Measurements from ENCODE around the gene PRODH2. TPM values are rescaled to one million over a fixed set of nuclear protein-coding genes. Genes with fewer than 3 reads are reported as not detected.

Gene PRODH2
- total RNA-seq, 1 experiment from 2014 or later = not detected

- Histone ChIP-seq H2AFZ (peak within 1 kb of the TSS; percentile 85), H3K27ac (peak within 1 kb of the TSS; percentile 67), H3K4me2 (peak within 1 kb of the TSS; percentile 95), H3K27me3 (ENCODE audit: insufficient read depth, low read depth) (no peaks in the 10 kb centered on the region), H3K4me3 (peak within 1 kb of the TSS; percentile 67), H3K4me1 (replicated peaks; ENCODE audit: insufficient read depth) (peaks cover 13% of the 10 kb centered on the region), H4K20me1 (ENCODE audit: insufficient read depth) (peaks cover 4% of the 10 kb centered on the region; the same call in 1 of the 2 replicates), H3F3A (ENCODE audit: insufficient read depth, low read depth) (peaks cover 19% of the 10 kb centered on the region), H3K36me3 (ENCODE audit: low read depth) (no peaks in the 10 kb centered on the region; the same call in 1 of the 2 replicates), H3K9me2 (ENCODE audit: insufficient read depth) (no peaks in the 10 kb centered on the region), H3K79me2 (ENCODE audit: low read depth) (peaks cover 19% of the 10 kb centered on the region), H3K9me3 (ENCODE audit: insufficient read depth, low read depth) (no peaks in the 10 kb centered on the region)
- DNase-seq = peak; percentile 98 to 99
- TF ChIP-seq EZH2 (IDR thresholded peaks at IDR 0.05; ENCODE audit: low read depth) (no peak), CTCF (conservative IDR thresholded peaks at IDR 0.05) (no peak)
- POLR2A ChIA-PET (ENCODE audit: unreplicated experiment) = interaction anchor here (0.6 to 0.7 kb wide), 3 partner anchors 10 to 169 kb away, joined by 6 to 25 read pairs (median 7); partner anchors contain the start of gene LIN37
- intact Hi-C loops (cut with micrococcal nuclease; ENCODE audit: unreplicated experiment) = loop anchor here (1.0 to 2.0 kb wide), 2 partner anchors 10 to 17 kb away; partner anchors contain the start of gene LIN37
- CTCF ChIA-PET = interaction anchor here (0.6 kb wide), 1 partner anchor 66 kb away, joined by 4 read pairs; no protein-coding TSS in a partner anchor
- BruUV-seq (replicated peaks) = TSS peak; percentile 34
Observed at GRCh38 chr19:35757749-35758608, 54.7 kb downstream of the PRODH2 start, which contains the start of gene PROSER3. TSS of gene PROSER3 (plus strand) at chr19:35758176. CDS start at chr19:35758216, 40 bp downstream.

GRCh38 chr19:35757231-35757748, 55.4 kb downstream of the PRODH2 start:
- BruUV-seq (replicated peaks) = TSS peak; percentile 90
- Histone ChIP-seq H2AFZ (peak overlapping the region; percentile 75), H3K27me3 (ENCODE audit: insufficient read depth, low read depth) (no peaks in the 10 kb centered on the region), H3K36me3 (ENCODE audit: low read depth) (no peaks in the 10 kb centered on the region; the same call in 1 of the 2 replicates), H3K27ac (peak overlapping the region; percentile 67), H3K4me3 (peak overlapping the region; percentile 67), H3K4me2 (peak overlapping the region; percentile 95), H3K9me2 (ENCODE audit: insufficient read depth) (no peaks in the 10 kb centered on the region), H4K20me1 (ENCODE audit: insufficient read depth) (peaks cover 4% of the 10 kb centered on the region; the same call in 1 of the 2 replicates), H3K4me1 (replicated peaks; ENCODE audit: insufficient read depth) (peaks cover 13% of the 10 kb centered on the region), H3F3A (ENCODE audit: insufficient read depth, low read depth) (peaks cover 19% of the 10 kb centered on the region), H3K9me3 (ENCODE audit: insufficient read depth, low read depth) (no peaks in the 10 kb centered on the region), H3K79me2 (ENCODE audit: low read depth) (peaks cover 19% of the 10 kb centered on the region)
- CTCF ChIA-PET = interaction anchor here (0.6 kb wide), 1 partner anchor 65 kb away, joined by 4 read pairs; no protein-coding TSS in a partner anchor
- intact Hi-C loops (cut with micrococcal nuclease; ENCODE audit: unreplicated experiment) = no loop called here
- POLR2A ChIA-PET (ENCODE audit: unreplicated experiment) = interaction anchor here (0.6 to 0.7 kb wide), 3 partner anchors 9 to 170 kb away, joined by 6 to 25 read pairs (median 7); partner anchors contain the start of gene LIN37
- no peak for DNase-seq
- TF ChIP-seq CTCF (conservative IDR thresholded peaks at IDR 0.05) (no peak), EZH2 (IDR thresholded peaks at IDR 0.05; ENCODE audit: low read depth) (no peak)
